ENCODE data around the gene DENND4A. TPM values are rescaled to one million over a fixed set of nuclear protein-coding genes. Genes with fewer than 3 reads are reported as not detected.

The DENND4A gene
- total RNA-seq, 1 experiment from 2014 or later = 13.2 TPM

DNA sequence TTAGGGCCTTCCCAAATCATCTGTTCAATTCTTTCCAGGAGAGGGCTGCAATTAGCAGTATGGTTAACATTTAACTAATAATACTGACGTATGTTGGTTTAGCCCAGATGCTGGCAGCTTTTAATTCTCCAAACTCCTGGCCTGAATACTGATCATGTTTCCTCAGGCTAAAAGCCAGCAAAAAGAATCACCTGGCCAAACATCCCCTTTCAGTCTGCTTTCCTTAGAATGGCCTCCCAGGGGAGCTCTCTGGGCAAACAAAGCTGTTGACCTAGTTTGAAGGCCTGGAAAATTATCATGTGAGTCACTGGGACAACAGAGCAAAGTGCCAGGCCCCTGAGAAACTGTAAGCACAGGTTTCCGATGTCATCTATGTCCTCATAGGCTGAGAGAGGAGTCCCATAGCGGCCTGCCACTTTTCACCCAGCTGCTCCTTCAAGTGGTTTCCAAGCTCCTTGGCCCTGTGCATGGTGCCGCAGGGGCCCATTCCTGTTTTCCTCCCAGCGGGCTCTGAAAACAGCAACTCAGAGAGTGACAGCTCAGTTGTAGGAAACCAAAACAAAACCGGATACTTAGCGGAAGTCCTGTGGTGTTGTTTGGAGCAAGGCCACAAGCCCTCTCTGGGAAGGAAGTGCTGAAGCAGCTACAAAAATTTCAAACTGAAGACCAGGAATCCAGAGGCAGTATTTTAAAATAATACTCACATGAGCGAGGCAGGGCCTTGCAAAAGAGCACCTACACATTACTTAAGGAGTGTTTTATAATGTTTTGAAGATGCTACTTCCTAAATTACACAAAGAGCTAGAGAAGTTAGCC, 40.7 kb upstream of the DENND4A start:
- Histone ChIP-seq H3K4me1 (ENCODE audit: insufficient read depth, low read length, poor library complexity, severe bottlenecking) (peaks cover 35% of the 10 kb centered on the region), H3K4me3 (ENCODE audit: low read depth, low read length, poor library complexity, severe bottlenecking) (no peak overlapping the region), H3K36me3 (ENCODE audit: insufficient read depth, low read length, poor library complexity, severe bottlenecking) (no peaks in the 10 kb centered on the region), H3K27me3 (replicated peaks; ENCODE audit: insufficient read depth, low read depth, low read length, poor library complexity) (no peaks in the 10 kb centered on the region), H3K27ac (ENCODE audit: low read depth, low read length, poor library complexity, severe bottlenecking) (peak overlapping the region; percentile 82), H3K9me3 (ENCODE audit: low read depth, low read length, poor library complexity, severe bottlenecking) (no peaks in the 10 kb centered on the region)
- no peak for TF ChIP-seq EZH2 (IDR thresholded peaks at IDR 0.05; ENCODE audit: borderline replicate concordance, low read depth, low read length, poor library complexity, severe bottlenecking)
- TF ChIP-seq, protein P1, sequence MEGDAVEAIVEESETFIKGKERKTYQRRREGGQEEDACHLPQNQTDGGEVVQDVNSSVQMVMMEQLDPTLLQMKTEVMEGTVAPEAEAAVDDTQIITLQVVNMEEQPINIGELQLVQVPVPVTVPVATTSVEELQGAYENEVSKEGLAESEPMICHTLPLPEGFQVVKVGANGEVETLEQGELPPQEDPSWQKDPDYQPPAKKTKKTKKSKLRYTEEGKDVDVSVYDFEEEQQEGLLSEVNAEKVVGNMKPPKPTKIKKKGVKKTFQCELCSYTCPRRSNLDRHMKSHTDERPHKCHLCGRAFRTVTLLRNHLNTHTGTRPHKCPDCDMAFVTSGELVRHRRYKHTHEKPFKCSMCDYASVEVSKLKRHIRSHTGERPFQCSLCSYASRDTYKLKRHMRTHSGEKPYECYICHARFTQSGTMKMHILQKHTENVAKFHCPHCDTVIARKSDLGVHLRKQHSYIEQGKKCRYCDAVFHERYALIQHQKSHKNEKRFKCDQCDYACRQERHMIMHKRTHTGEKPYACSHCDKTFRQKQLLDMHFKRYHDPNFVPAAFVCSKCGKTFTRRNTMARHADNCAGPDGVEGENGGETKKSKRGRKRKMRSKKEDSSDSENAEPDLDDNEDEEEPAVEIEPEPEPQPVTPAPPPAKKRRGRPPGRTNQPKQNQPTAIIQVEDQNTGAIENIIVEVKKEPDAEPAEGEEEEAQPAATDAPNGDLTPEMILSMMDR (conservative IDR thresholded peaks at IDR 0.05; ENCODE audit: low read depth, low read length) = peak; percentile 6; the same call in 1 of the 2 replicates
- ChIA-PET CTCF (interaction anchor here (0.8 to 1.7 kb wide), 3 partner anchors 9 to 30 kb away, joined by 3 to 12 read pairs (median 4); no protein-coding TSS in a partner anchor), POLR2A (ENCODE audit: low non-redundant PET) (interaction anchor here (0.6 kb wide), 1 partner anchor 34 kb away, joined by 5 read pairs; no protein-coding TSS in a partner anchor)
- BruUV-seq (replicated peaks) = no TSS peak
- intact Hi-C loops (cut with micrococcal nuclease; ENCODE audit: unreplicated experiment) = loop anchor here (10.0 kb wide), 1 partner anchor 188 kb away; no protein-coding TSS in a partner anchor
- DNase-seq (ENCODE audit: low spot score) = peak; percentile 98

DNA sequence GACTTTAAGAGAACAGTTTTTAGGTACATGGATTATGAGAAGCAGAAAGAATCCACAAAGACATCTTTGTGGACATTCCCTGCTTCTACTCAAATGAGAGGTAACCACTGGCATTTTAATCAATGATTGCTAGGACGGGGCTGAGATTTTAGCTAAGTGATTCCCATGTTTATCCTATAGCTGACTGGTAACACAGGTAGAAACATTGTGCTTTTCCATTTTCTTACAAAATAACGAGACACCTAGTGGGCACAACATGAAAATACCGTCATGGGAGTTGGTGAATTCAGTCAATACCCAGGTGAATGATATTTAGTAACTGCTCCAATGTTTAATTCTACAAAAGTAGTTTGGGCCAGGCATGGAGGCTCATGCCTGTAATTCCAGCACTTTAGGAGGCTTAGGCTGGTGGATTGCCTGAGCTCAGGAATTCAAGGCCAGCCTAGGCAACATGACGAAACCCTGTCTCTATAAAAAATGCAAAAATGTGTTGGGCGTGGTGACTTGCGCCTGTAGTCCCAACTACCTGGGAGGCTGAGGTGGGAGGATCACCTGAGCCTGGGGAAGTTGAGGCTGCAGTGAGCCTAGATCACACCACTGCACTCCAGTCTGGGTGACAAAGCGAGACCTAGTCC, 37.2 kb upstream of the DENND4A start:
- peak; percentile 17 for DNase-seq (ENCODE audit: low spot score)
- intact Hi-C loops (cut with micrococcal nuclease; ENCODE audit: unreplicated experiment) = no loop called here

DNA sequence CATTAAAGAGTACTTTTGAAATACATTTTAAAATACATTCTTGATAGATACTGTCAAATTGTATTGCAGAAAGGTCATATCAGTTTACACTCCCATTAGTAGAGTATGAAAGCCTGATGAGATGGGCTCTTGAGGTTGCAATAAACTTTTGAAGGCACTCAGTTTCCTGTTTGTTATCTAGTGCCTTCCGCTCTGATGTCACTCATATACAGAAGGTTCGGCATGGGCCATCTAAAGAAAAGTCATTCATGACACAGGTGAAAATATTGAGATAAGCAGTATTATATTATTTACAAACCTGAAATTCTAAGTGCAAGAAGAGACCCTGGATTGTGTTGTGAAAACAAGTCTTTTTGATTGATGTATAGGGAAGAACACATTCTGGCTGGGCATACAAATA, 36.5 kb upstream of the DENND4A start:
- peaks cover 13% of the 10 kb centered on the region for H3K4me1 ChIP-seq (ENCODE audit: insufficient read depth, low read length, poor library complexity, severe bottlenecking)
- POLR2A ChIA-PET (ENCODE audit: low non-redundant PET) = no interaction called here

More for the DNA sequence above, 37.2 kb upstream of the DENND4A start:
- Histone ChIP-seq H3K27me3 (replicated peaks; ENCODE audit: insufficient read depth, low read depth, low read length, poor library complexity) (no peaks in the 10 kb centered on the region), H3K4me1 (ENCODE audit: insufficient read depth, low read length, poor library complexity, severe bottlenecking) (peaks cover 19% of the 10 kb centered on the region), H3K9me3 (ENCODE audit: low read depth, low read length, poor library complexity, severe bottlenecking) (no peaks in the 10 kb centered on the region), H3K27ac (ENCODE audit: low read depth, low read length, poor library complexity, severe bottlenecking) (no peak overlapping the region), H3K4me3 (ENCODE audit: low read depth, low read length, poor library complexity, severe bottlenecking) (no peak overlapping the region), H3K36me3 (ENCODE audit: insufficient read depth, low read length, poor library complexity, severe bottlenecking) (no peaks in the 10 kb centered on the region)
- ChIA-PET POLR2A (ENCODE audit: low non-redundant PET) (no interaction called here), CTCF (no interaction called here)
- no peak for TF ChIP-seq EZH2 (IDR thresholded peaks at IDR 0.05; ENCODE audit: borderline replicate concordance, low read depth, low read length, poor library complexity, severe bottlenecking)
- TF ChIP-seq, protein P1 (conservative IDR thresholded peaks at IDR 0.05; ENCODE audit: low read depth, low read length) = peak; percentile 56
- BruUV-seq (replicated peaks) = no TSS peak

More for the DNA sequence above, 36.5 kb upstream of the DENND4A start:
- no peaks in the 10 kb centered on the region for H3K36me3 ChIP-seq (ENCODE audit: insufficient read depth, low read length, poor library complexity, severe bottlenecking)
- BruUV-seq (replicated peaks) = no TSS peak
- H3K4me3 ChIP-seq (ENCODE audit: low read depth, low read length, poor library complexity, severe bottlenecking) = no peak overlapping the region
- no peaks in the 10 kb centered on the region for H3K27me3 ChIP-seq (replicated peaks; ENCODE audit: insufficient read depth, low read depth, low read length, poor library complexity)
- H3K27ac ChIP-seq (ENCODE audit: low read depth, low read length, poor library complexity, severe bottlenecking) = no peak overlapping the region
- CTCF ChIA-PET = no interaction called here
- no peaks in the 10 kb centered on the region for H3K9me3 ChIP-seq (ENCODE audit: low read depth, low read length, poor library complexity, severe bottlenecking)
- intact Hi-C loops (cut with micrococcal nuclease; ENCODE audit: unreplicated experiment) = no loop called here
- no peak for TF ChIP-seq EZH2 (IDR thresholded peaks at IDR 0.05; ENCODE audit: borderline replicate concordance, low read depth, low read length, poor library complexity, severe bottlenecking)
- TF ChIP-seq, protein P1 (conservative IDR thresholded peaks at IDR 0.05; ENCODE audit: low read depth, low read length) = no peak
- DNase-seq (ENCODE audit: low spot score) = no peak

All from A673 (cell line).